K562 (cell line): Measurements from ENCODE around the gene COA7. TPM values are rescaled to one million over a fixed set of nuclear protein-coding genes. Genes with fewer than 3 reads are reported as not detected.

Experiments
- ATAC-seq: fragments of 200-7000 bp; cut with Tn5 transposase; 3 replicates; pipeline ENCODE4 v1.9.1; 2020; ENCODE audit warnings: moderate library complexity
- BruUV-seq: library from RNA; stranded (reverse); fragments of 400-500 nt; replicated peaks from 2 replicates; lab custom pipeline; 2021; lab: Mats Ljungman, UMichigan
- CTCF ChIA-PET: fragments of 300-600 bp; formaldehyde crosslinking; extraction: SDS; loops from one replicate; lab custom pipeline; 2021; ENCODE audit warnings: low intra/inter-chr PET ratio; lab: Yijun Ruan, JAX
- POLR2A ChIA-PET: fragments of 300-600, 350-650 bp; sonication (Branson Sonifier 250); formaldehyde crosslinking; extraction: SDS; loops from one replicate; lab custom pipeline; 2021; ENCODE audit warnings: antibody characterized with exemption, inconsistent platforms; lab: Yijun Ruan, JAX
- DNase-seq, 4 experiments: peaks; one replicate each; pipeline versions ENCODE4 v3.0.0 to v3.0.0-alpha.2; 2011 to 2018; ENCODE audit warnings: low spot score in 3 of 4, mixed read lengths in 3 of 4; ENCODE audit errors: extremely low read depth in 1 of 4
- FAIRE-seq: peaks from 2 replicates; lab custom pipeline; 2011; peaks lifted over from hg19 to GRCh38; lab: Jason Lieb, UNC
- H2AFZ ChIP-seq: 2 replicates; pipeline ENCODE4 v1.6.0; 2011; ENCODE audit warnings: low read depth, low read length, control low read depth, inconsistent platforms
- H3K27ac ChIP-seq: fragments of 200-600 bp; 3 replicates; pipeline ENCODE4 v1.8.0; 2011; ENCODE audit warnings: low read depth, mild to moderate bottlenecking, control low read depth, inconsistent platforms, low read length, moderate library complexity, mixed read lengths; ENCODE audit errors: extremely low read depth
- H3K27me3 ChIP-seq, 2 experiments: fragments of 300-600 bp in 1 of 2; 2 replicates in 1 of 2; 3 replicates in 1 of 2; pipeline versions ENCODE4 v1.6.0 to v1.8.0; 2011; ENCODE audit warnings: inconsistent platforms in 2 of 2, low read length in 2 of 2, mild to moderate bottlenecking in 1 of 2, mixed read lengths in 1 of 2, moderate library complexity in 1 of 2; ENCODE audit not compliant: control insufficient read depth in 2 of 2, insufficient read depth in 2 of 2
- H3K36me3 ChIP-seq: fragments of 300-600 bp; 3 replicates; pipeline ENCODE4 v1.8.0; 2011; ENCODE audit warnings: mild to moderate bottlenecking, low read length, inconsistent platforms; ENCODE audit not compliant: control insufficient read depth, insufficient read depth
- H3K4me1 ChIP-seq, 2 experiments: fragments of 200-600 bp in 1 of 2; replicated peaks in 1 of 2; 2 replicates in 1 of 2; 3 replicates in 1 of 2; pipeline versions ENCODE4 v1.5.1 to v1.8.0; 2011; ENCODE audit warnings: inconsistent platforms in 2 of 2, low read length in 2 of 2, mild to moderate bottlenecking in 1 of 2, mixed read lengths in 1 of 2, moderate library complexity in 1 of 2; ENCODE audit not compliant: control insufficient read depth in 2 of 2, insufficient read depth in 2 of 2
- H3K4me2 ChIP-seq: 2 replicates; pipeline ENCODE4 v1.6.1; 2011; ENCODE audit warnings: low read length, control low read depth, inconsistent platforms, mixed read lengths; ENCODE audit not compliant: insufficient read depth
- H3K4me3 ChIP-seq: fragments of 200-600 bp; sonication (generic), shearing (Covaris generic); 2 replicates; pipeline ENCODE4 v1.5.1; 2016; ENCODE audit warnings: control low read depth, inconsistent platforms
- H3K79me2 ChIP-seq: fragments of 200-600 bp; 3 replicates; pipeline ENCODE4 v1.8.0; 2011; ENCODE audit warnings: low read length, inconsistent platforms; ENCODE audit not compliant: control insufficient read depth, insufficient read depth
- H3K9ac ChIP-seq, 2 experiments: 2 replicates each; pipeline versions ENCODE4 v1.6.0 to v1.6.1; 2011; ENCODE audit warnings: low read depth in 2 of 2, low read length in 2 of 2, control low read depth in 1 of 2, inconsistent platforms in 1 of 2, mild to moderate bottlenecking in 1 of 2, mixed read lengths in 1 of 2; ENCODE audit not compliant: insufficient read depth in 1 of 2
- H3K9me1 ChIP-seq: one replicate; pipeline ENCODE4 v1.6.0; 2011; ENCODE audit warnings: inconsistent platforms, mild to moderate bottlenecking, low read length, moderate library complexity; ENCODE audit not compliant: control insufficient read depth, insufficient read depth
- H3K9me3 ChIP-seq: replicated peaks from 2 replicates; pipeline ENCODE4 v1.5.1; 2011; ENCODE audit warnings: low read depth, low read length, inconsistent platforms; ENCODE audit not compliant: control insufficient read depth, insufficient read depth
- H4K20me1 ChIP-seq: replicated peaks from 2 replicates; pipeline ENCODE4 v1.6.1; 2011; ENCODE audit warnings: low read length, inconsistent platforms, mixed read lengths; ENCODE audit not compliant: control insufficient read depth, insufficient read depth
- CBX2 ChIP-seq: fragments of 200-600 bp; sonication (generic); IDR thresholded peaks from one replicate; pipeline ENCODE4 v1.6.1; 2012; ENCODE audit warnings: mild to moderate bottlenecking, low read length, inconsistent platforms; ENCODE audit not compliant: insufficient read depth, poor library complexity, severe bottlenecking
- COPS2 ChIP-seq: fragments of 450-650 bp; conservative IDR thresholded peaks from 2 replicates; pipeline ENCODE4 v1.6.1; 2016; ENCODE audit warnings: mild to moderate bottlenecking, moderate library complexity
- DPF2 ChIP-seq: fragments of 450-650 bp; IDR thresholded peaks from 2 replicates; pipeline ENCODE4 v1.6.1; 2016
- EGR1 ChIP-seq: fragments of 450-650 bp; conservative IDR thresholded peaks from 2 replicates; pipeline ENCODE4 v1.6.1; 2017; ENCODE audit warnings: mild to moderate bottlenecking
- ELK1 ChIP-seq: sonication (generic); formaldehyde crosslinking; IDR thresholded peaks from 2 replicates; pipeline ENCODE4 v1.8.1; 2022; ENCODE audit warnings: missing genetic modification reagents
- HDAC3 ChIP-seq: fragments of 450-650 bp; IDR thresholded peaks from 2 replicates; pipeline ENCODE4 v1.6.1; 2018; ENCODE audit warnings: borderline replicate concordance, mild to moderate bottlenecking, moderate library complexity; ENCODE audit not compliant: partially characterized antibody
- HES1 ChIP-seq: fragments of 450-650 bp; IDR thresholded peaks from 2 replicates; pipeline ENCODE4 v1.6.1; 2016; ENCODE audit warnings: low read depth, mild to moderate bottlenecking, moderate library complexity
- MAFK ChIP-seq: IDR thresholded peaks from 2 replicates; pipeline ENCODE4 v1.6.1; 2011; ENCODE audit warnings: low read length, improper control_type of control experiment
- SFPQ ChIP-seq: fragments of 200-400 bp; formaldehyde crosslinking; IDR thresholded peaks from 2 replicates; pipeline ENCODE4 v1.6.1; 2017; ENCODE audit warnings: mild to moderate bottlenecking, low read depth, low read length, moderate library complexity
- SP1 ChIP-seq: sonication (generic); formaldehyde crosslinking; IDR thresholded peaks from 2 replicates; pipeline ENCODE4 v1.8.1; 2022; ENCODE audit warnings: mild to moderate bottlenecking, missing genetic modification reagents
- TEAD1 ChIP-seq, 2 experiments: fragments of 450-650 bp in 1 of 2; sonication (generic) in 1 of 2; formaldehyde crosslinking; IDR thresholded peaks; 2 replicates each; pipeline versions ENCODE4 v1.4.0 to v1.8.0; 2020 to 2022; ENCODE audit warnings: mild to moderate bottlenecking in 2 of 2, missing genetic modification reagents in 1 of 2
- ZNF316 ChIP-seq: fragments of 450-650 bp; IDR thresholded peaks from 2 replicates; pipeline ENCODE4 v1.6.1; 2016
- ZNF764 ChIP-seq: fragments of 250-450 bp; sonication (Bioruptor Pico); IDR thresholded peaks from 2 replicates; pipeline ENCODE4 v1.4.0; 2020; ENCODE audit warnings: low read depth, mild to moderate bottlenecking, moderate library complexity
- WGBS: fragments of 100-300 bp; shearing (Covaris generic); methylation state at CpG from one replicate; pipeline ENCODE4 v1.1.6; 2016; ENCODE audit warnings: low coverage, mixed read lengths; ENCODE audit not compliant: insufficient coverage; ENCODE audit errors: missing lambda C conversion rate; 5-methylcytosine and 5-hydroxymethylcytosine counted together
- in situ Hi-C: fragments of 300-500 bp; cut with MboI; formaldehyde crosslinking; loops from 4 replicates; pipeline ENCODE4 v1.15.0; 2018; ENCODE audit warnings: inconsistent platforms, mixed read lengths
- intact Hi-C: fragments of 100-400 bp; cut with micrococcal nuclease; formaldehyde crosslinking; loops from 2 replicates; pipeline ENCODE4 v1.14.2; 2022
- polyA plus RNA-seq, 8 experiments: library from polyadenylated mRNA; depleted of rRNA in 4 of 8; stranded (reverse) in 5 of 8; unstranded in 3 of 8; fragments of >200 nt; fragmentation: Nextera tagmentation in 2 of 8; fragmentation: Illumina TruSeq in 1 of 8; extraction: Ambion mirVana in 2 of 8; extraction: Trizol in 1 of 8; gene quantifications; 2 replicates each; pipeline versions ENCODE4 v1.2.1 to v1.2.3, GENCODE V29; 2011 to 2014; ENCODE audit warnings: inconsistent platforms in 1 of 8, missing spikeins in 1 of 8
- total RNA-seq, 7 experiments: library from RNA; depleted of rRNA in 6 of 7; stranded (reverse); fragments of >200 nt in 6 of 7; fragmentation: Illumina TruSeq in 2 of 7; extraction: Trizol in 2 of 7; gene quantifications; 2 replicates each; pipeline versions ENCODE4 v1.2.1 to v1.2.3, GENCODE V29; 2011 to 2021; ENCODE audit warnings: low replicate concordance in 1 of 7

Gene COA7
- total and polyA plus RNA-seq, 9 of the 15 experiments (the other 6 are each of a cell fraction or from before 2014, with no cell fraction given), result 19.4 to 82.8 (median 51.0) TPM

- no peak for TF ChIP-seq TEAD1 (CRISPR knock-in tag; IDR thresholded peaks at IDR 0.05)
- TF ChIP-seq MAFK, result no peak
- TF ChIP-seq, all 486 proteins: peak for 0
Measured at GRCh38 chr1:52681136-52681535, 17.0 kb downstream of the COA7 start (continued).

- H3K27me3 ChIP-seq, result no peaks in the 10 kb centered on the region; a peak in 1 of 5 replicates
- no peak overlapping the region for H3K4me3 ChIP-seq
- H3K4me1 ChIP-seq, result peaks cover 0 to 7% of the 10 kb centered on the region in 2 experiments; a peak in 3 of 5 replicates
- H4K20me1 ChIP-seq, result no peaks in the 10 kb centered on the region
- H3K27ac ChIP-seq, result no peak overlapping the region
- no TSS peak for BruUV-seq
- H3K79me2 ChIP-seq, result no peaks in the 10 kb centered on the region
- ChIA-PET POLR2A (interaction anchor here (1.4 kb wide), 1 partner anchor 275 kb away, joined by 5 read pairs; the partner anchor contains the start of genes ORC1 and PRPF38A), CTCF (no interaction called here)
- no peak for FAIRE-seq
- 0 out of 3 replicates have a peak, but pooled peaks have one; percentile 8 for ATAC-seq
- no peak overlapping the region for H3K9ac ChIP-seq
- H3K9me3 ChIP-seq, result no peaks in the 10 kb centered on the region
- in situ Hi-C loops, result loop anchor here (10.0 to 25.0 kb wide), 2 partner anchors 276 to 543 kb away; partner anchors contain the start of genes ORC1, PRPF38A and ZFYVE9
- WGBS, result 50% methylated on average over 3 of the region's 3 CpGs
- H3K4me2 ChIP-seq, result no peak overlapping the region
- DNase-seq, result no peak
- peaks cover 12% of the 10 kb centered on the region for H3K36me3 ChIP-seq
- intact Hi-C loops, result loop anchor here (5.0 kb wide), 1 partner anchor 278 kb away; the partner anchor contains the start of genes ORC1 and PRPF38A
- no peaks in the 10 kb centered on the region for H3K9me1 ChIP-seq
- no peak overlapping the region for H2AFZ ChIP-seq
- TF ChIP-seq ZNF764 (CRISPR knock-in tag), result no peak
- TF ChIP-seq DPF2, result 0 out of 2 replicates have a peak, but pooled peaks have one; percentile 13
- TF ChIP-seq CBX2, result no peak
- no peak for TF ChIP-seq ELK1 (CRISPR knock-in tag)
- TF ChIP-seq EGR1, result peak; percentile 62
- peak; percentile 29; the same call in 1 of the 2 replicates for TF ChIP-seq MAFK
- no peak for TF ChIP-seq HES1
- no peak for TF ChIP-seq HDAC3
- peak; percentile 92 for TF ChIP-seq ZNF316
- no peak for TF ChIP-seq SP1
- TF ChIP-seq SFPQ, result no peak
- TF ChIP-seq COPS2, result no peak
Measured at GRCh38 chr1:52680353-52680752, 17.8 kb downstream of the COA7 start.
